Embryonic facial prominence (tissue), 1 donor: ENCODE measurements around the gene CLK3.

Experiments used
- DNase-seq: peaks from one replicate; pipeline ENCODE4 v3.0.0-alpha.2; 2016; ENCODE audit errors: extremely low spot score

The CLK3 gene

GRCh38 chr15:74603026-74603788 lies 12.4 kb upstream of the CLK3 start:
- DNase-seq = no peak

DNA sequence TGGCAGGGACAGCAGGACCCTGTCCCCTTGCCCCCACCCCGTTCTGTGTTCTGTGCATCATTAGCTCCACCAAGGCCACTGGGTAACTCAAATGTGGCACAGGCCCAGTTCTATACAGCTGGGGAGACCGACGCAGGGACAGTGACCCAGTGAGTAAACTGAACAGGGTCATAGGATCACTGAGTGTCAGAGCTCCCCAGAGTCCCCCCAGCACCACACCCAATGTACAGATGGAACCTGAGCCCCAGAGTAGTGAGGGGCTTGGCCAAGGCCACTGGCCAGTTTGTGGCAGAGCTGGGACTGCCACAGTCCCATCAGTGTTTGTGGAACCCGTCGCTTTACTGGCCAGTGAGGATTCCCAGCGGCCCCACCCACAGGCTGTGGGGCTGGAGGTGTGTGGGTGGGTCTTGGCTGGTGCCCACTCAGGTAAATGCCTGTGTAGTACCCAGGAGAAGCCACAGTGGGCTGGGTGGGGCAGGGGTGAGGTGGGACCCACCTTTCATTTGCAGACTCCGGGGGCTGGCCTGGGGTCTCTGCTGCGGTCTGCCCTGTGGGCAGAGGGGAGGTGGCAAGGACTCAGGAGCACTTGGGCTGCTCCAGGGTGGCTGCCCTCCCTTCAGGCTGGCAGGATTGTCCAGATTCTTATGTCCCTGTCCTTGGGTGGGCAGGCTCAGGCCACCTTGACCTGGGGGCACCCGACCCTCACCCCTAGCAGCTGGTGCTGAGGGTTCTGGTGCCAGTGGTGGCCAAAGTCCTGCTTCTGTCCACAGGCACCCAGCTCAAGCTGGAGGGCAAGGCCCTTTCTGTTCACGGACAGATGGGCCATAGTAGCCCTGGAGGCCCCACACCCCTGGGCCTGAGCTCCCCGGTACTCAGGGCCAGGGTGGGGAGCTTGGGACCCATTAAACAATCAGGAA lies 11.6 kb upstream of the CLK3 start:
- no peak for DNase-seq

GRCh38 chr15:74604983-74605794 lies 10.4 kb upstream of the CLK3 start:
- DNase-seq = no peak

GRCh38 chr15:74605795-74606150 lies 9.9 kb upstream of the CLK3 start:
- DNase-seq = no peak

- no peak for DNase-seq
These were observed 6.8 kb upstream of the CLK3 start for GRCh38 chr15:74608786-74609185.

DNA sequence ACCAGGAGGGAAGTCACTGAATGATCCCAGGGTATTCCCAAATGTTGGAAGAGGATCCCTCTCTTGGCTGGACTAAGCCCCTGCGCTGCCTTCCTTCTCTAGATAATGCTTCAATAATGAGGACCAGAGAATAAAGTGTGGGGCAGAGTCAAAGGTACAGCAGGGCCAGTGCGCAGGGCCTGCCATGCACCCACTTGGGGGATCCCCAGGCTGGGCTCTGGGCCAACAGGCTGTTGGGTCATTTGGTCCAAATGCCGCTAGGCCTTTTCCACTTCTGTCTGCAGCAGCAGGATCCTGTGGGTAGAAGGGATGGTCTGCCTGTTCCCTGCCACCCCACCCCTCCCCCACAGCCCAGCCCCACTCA lies 5.7 kb upstream of the CLK3 start:
- no peak for DNase-seq

DNA sequence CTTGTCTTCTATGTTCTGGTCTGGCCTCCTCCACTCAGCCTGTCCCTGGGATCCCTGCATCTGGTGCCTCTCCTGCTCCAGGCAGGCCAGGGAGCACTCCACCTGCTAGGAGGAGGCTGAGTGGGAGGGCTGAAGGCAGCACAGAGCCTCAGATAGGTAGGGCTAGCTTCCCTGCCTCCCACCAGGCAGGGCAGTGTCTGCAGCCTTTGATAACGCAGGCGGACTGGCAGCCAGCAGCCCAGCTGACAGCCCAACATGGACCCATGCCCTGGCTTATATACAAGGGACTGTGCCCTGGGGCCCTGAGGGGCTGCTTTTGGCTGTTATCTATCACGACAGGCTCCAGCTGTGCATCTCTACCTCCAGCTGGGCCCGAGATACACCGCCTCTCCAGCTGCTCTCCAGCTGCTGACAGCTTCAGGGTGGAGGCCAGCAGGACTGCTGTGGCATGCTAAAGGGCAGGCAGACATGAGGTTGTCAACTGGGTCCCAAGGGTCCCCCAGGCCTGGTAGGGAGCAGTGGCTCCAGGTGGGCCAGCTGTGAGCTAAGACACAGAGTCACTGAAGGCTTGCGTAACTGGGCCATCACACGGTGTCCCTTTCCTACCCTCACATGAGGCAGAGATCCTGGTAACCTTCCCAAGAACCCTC lies 5.2 kb upstream of the CLK3 start:
- no peak for DNase-seq

DNA sequence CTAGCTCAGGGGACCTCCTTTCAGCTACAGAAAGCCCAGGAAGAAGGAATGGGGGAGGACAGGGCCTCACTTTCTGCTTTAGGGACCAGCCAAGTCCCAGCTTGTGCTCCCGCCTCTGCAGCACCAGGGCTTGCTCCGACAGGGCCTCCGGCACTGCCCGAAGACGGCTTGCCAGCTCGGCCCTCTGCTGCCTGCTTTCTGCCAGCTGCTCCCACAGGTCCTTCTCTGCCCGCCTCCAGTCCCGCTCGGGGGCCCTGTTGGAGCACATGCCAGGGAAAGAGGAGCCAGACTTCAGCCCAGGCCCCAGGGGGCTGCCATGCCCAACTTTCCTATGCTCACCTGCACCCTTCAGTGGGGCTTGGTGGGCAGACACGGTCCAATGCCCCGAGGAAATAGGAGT lies 4.3 kb upstream of the CLK3 start:
- DNase-seq = no peak

- no peak for DNase-seq
These were observed 3.8 kb upstream of the CLK3 start for GRCh38 chr15:74611834-74612233.

GRCh38 chr15:74612677-74613076 lies 3.0 kb upstream of the CLK3 start:
- no peak for DNase-seq

DNA sequence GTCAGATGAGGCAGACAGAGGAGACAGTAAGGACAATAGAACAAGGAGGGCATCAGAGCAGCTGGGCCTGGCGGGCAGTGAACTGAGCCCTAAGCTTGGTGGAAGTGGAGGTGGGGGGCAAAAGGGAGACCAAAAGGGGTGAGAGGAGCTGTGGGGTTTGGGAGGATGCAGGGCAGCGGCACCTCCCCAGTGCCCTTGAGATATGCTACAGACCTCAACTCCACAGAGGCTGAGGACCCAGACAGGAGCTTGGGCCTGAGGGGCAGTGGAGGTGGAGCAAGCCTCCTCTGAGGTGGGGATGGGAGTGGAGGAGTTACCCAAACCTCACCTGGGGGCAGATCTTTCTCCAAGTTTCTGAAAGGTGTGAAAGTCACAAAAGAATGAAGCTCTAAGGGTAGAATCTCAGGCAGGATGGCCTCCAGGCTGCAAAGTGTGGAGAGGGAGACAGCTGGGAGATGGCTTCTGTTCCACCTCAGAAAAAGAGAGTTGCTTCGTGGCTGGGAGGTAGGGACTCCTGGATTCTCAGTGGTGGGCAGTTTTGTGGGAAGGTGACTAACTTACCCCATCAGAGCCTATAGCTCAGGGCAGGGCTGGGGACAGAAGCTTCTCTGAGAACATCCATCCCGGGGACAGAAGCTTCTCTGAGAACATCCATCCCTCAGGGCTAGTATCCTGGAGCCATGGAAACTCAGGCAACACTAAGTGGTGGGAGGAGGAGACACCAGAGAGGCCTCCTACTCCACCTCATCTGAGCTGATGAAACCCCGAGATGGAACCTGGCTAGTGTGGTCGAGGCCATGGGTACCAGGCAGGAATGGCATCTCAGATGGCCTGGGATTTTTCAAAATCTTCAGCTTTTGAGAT lies 2.3 kb upstream of the CLK3 start:
- no peak for DNase-seq

- no peak for DNase-seq
These were observed 1.5 kb upstream of the CLK3 start for GRCh38 chr15:74613953-74614743.

DNA sequence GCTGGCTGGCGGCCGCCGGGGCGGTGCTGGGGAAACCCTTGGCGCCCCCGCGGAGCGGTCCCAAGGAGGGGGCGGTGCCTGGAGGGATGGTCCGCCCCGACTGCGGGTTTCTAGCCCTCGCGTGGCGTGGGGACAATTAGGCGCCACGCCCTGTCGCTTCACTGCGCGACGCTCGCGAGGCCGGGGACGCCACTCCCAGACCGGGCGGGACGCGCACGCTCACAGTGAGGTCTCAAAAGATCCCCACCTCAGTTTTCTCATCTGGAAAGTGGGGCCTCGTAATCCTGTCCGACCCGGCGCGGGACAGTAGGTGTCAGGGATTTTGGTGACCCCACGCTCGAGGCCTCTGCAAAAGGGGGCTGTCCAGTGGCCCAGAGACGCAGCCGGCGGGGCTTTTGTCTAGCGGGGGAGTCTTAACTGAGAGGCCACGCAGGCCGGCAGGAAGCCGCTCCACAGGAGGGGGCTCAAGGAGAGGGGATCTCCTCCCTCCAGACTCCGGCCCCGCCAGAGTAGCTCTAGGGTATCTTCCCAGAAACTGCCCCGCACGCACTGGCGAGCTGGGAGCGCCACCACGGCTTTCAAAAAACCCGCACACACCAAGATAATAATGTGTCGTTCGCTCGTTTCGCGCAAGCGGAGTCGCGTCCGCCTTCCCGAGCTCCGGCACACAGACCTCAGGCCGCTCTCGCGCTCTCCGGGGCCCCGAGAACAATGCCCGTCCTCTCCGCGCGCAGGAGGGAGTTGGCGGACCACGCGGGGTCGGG lies 710 bp upstream of the CLK3 start:
- DNase-seq = peak; percentile 55

GRCh38 chr15:74616366-74616939 lies 817 bp downstream of the CLK3 start:
- DNase-seq = no peak

GRCh38 chr15:74616996-74617395 lies 1.4 kb downstream of the CLK3 start:
- no peak for DNase-seq

DNA sequence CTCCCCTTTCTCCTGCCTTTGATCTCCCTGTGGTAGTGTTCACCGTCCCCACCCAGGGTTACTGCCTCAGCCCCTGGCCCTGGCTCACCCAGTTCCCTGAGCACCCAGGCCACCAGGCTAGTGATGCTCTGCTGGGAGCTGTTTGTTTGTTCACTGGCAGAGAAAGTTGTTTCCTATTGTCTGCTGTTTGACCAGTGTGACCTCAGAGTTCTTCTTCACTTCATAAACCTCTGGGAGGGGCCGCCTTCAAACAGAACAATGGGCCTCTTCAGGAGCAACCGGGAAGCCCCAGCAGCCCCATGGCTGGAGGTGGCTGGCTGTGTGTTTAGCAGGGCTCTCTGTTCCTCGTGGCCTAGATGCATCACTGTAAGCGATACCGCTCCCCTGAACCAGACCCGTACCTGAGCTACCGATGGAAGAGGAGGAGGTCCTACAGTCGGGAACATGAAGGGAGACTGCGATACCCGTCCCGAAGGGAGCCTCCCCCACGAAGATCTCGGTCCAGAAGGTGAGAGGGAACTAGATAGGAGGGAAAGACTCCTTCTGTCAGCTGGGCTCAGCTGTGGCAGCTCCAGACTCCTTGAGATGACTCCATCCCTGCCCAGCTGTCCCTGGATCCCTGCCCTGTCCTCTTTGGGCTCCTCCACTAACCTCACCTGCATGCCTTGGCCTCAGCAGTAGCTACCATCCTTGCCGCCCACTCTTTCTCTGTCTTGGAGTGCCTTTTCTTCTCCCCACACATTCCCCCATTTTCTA lies 3.4 kb downstream of the CLK3 start:
- DNase-seq = no peak

GRCh38 chr15:74619916-74620635 lies 4.4 kb downstream of the CLK3 start:
- no peak for DNase-seq
